Glutamatergic neuron (in vitro differentiated cells): ENCODE results near the gene ATP6V0B. TPM values are rescaled to one million over a fixed set of nuclear protein-coding genes. Genes with fewer than 3 reads are reported as not detected.
A peak's percentile ranks its signal among the peaks of the same experiment; 100 is the strongest.

Experiments used
- DNase-seq: peaks from one replicate; pipeline ENCODE4 v3.0.0; 2022
- H3K27ac Mint-ChIP-seq: one replicate; pipeline ENCODE4 v1.8.0; 2020; ENCODE audit warnings: mild to moderate bottlenecking, mixed read lengths, inconsistent platforms; ENCODE audit not compliant: unreplicated experiment
- H3K27me3 Mint-ChIP-seq: one replicate; pipeline ENCODE4 v1.8.0; 2020; ENCODE audit warnings: mild to moderate bottlenecking, moderate library complexity, mixed read lengths, inconsistent platforms; ENCODE audit not compliant: unreplicated experiment
- H3K36me3 Mint-ChIP-seq: one replicate; pipeline ENCODE4 v1.8.0; 2020; ENCODE audit warnings: mild to moderate bottlenecking, mixed read lengths, inconsistent platforms; ENCODE audit not compliant: unreplicated experiment
- H3K4me1 Mint-ChIP-seq: one replicate; pipeline ENCODE4 v1.8.0; 2020; ENCODE audit warnings: mild to moderate bottlenecking, low read depth, mixed read lengths, inconsistent platforms; ENCODE audit not compliant: unreplicated experiment
- H3K4me3 Mint-ChIP-seq: one replicate; pipeline ENCODE4 v1.8.0; 2020; ENCODE audit warnings: mild to moderate bottlenecking, mixed read lengths, inconsistent platforms; ENCODE audit not compliant: unreplicated experiment
- H3K9me3 Mint-ChIP-seq: one replicate; pipeline ENCODE4 v1.8.0; 2020; ENCODE audit warnings: mild to moderate bottlenecking, moderate library complexity, mixed read lengths, inconsistent platforms; ENCODE audit not compliant: unreplicated experiment
- total RNA-seq: library from RNA; stranded (reverse); fragmentation: NEBNext Ultra II Directional; extraction: Animal tissue kit (Norgen Biotek cat#: 25700); gene quantifications from one replicate; pipeline ENCODE4 v1.2.1, GENCODE V29; 2021; ENCODE audit not compliant: unreplicated experiment
- TF ChIP-seq, protein P1 (sequence below): fragments of 200-600 bp; sonication (generic); IDR thresholded peaks from one replicate; pipeline ENCODE4 v1.5.0; 2021; ENCODE audit not compliant: partially characterized antibody, unreplicated experiment

Gene ATP6V0B
- total RNA-seq, 1 donor from 2014 or later: 208 TPM

DNA sequence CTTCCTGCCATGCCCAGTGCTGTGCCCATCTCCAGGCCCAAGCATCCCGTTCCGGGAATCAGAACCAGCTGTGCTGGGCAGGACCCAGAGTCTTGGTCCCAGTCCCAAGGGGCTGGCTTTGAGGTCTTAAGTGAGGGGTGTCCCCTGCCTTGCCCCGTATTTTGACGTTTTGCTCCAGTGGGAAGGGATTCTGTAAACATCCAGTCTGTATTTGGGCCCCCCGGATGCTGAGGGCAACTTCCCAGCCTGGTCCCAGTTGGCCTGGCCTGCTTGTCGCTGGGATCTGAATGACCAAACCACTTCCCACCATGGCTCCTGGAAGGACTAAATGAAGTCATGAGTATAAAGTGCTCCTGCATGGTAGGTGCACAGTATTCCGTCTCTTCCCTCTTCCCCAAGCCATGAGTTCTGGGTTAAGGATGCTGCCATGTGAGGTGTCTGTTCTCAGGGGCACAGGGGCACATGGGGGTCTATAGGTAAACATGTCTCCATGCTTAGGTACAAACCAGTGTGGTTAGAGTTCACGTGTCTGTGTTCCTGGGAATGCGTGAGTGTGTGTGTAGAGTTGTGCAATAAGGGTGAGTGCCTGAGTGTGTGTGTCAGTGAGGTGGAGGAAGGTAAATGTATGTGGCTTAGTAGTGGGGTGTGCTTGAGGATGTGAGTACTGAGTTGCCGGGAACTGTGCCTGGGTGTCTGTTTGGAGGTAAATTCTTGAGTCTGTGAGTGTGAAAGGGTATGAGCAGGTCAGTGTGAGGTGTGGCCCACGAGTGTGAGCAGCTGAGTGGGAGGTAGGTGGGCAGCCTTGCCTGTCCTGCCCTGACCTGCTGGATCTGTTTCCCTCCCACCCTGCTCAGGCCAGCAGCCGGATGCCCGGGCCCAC, 5.7 kb downstream of the ATP6V0B start:
- H3K4me3 Mint-ChIP-seq: peak overlapping the region; percentile 91
- TF ChIP-seq, protein P1, sequence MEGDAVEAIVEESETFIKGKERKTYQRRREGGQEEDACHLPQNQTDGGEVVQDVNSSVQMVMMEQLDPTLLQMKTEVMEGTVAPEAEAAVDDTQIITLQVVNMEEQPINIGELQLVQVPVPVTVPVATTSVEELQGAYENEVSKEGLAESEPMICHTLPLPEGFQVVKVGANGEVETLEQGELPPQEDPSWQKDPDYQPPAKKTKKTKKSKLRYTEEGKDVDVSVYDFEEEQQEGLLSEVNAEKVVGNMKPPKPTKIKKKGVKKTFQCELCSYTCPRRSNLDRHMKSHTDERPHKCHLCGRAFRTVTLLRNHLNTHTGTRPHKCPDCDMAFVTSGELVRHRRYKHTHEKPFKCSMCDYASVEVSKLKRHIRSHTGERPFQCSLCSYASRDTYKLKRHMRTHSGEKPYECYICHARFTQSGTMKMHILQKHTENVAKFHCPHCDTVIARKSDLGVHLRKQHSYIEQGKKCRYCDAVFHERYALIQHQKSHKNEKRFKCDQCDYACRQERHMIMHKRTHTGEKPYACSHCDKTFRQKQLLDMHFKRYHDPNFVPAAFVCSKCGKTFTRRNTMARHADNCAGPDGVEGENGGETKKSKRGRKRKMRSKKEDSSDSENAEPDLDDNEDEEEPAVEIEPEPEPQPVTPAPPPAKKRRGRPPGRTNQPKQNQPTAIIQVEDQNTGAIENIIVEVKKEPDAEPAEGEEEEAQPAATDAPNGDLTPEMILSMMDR: no peak
- H3K27ac Mint-ChIP-seq: no peak overlapping the region
- peaks cover 9% of the 10 kb centered on the region for H3K9me3 Mint-ChIP-seq
- peaks cover 21% of the 10 kb centered on the region for H3K4me1 Mint-ChIP-seq
- no peak for DNase-seq
- peaks cover 9% of the 10 kb centered on the region for H3K36me3 Mint-ChIP-seq
- H3K27me3 Mint-ChIP-seq: peaks cover 10% of the 10 kb centered on the region

DNA sequence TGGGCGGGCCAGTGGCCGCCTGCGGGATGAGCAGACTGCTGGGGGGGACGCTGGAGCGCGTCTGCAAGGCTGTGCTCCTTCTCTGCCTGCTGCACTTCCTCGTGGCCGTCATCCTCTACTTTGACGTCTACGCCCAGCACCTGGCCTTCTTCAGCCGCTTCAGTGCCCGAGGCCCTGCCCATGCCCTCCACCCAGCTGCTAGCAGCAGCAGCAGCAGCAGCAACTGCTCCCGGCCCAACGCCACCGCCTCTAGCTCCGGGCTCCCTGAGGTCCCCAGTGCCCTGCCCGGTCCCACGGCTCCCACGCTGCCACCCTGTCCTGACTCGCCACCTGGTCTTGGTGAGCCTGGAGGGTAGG, 6.4 kb downstream of the ATP6V0B start:
- no peak overlapping the region for H3K27ac Mint-ChIP-seq
- no peak overlapping the region for H3K4me3 Mint-ChIP-seq
- H3K27me3 Mint-ChIP-seq: peaks cover 10% of the 10 kb centered on the region
- peaks cover 9% of the 10 kb centered on the region for H3K9me3 Mint-ChIP-seq
- TF ChIP-seq, protein P1: no peak
- peaks cover 17% of the 10 kb centered on the region for H3K4me1 Mint-ChIP-seq
- peaks cover 9% of the 10 kb centered on the region for H3K36me3 Mint-ChIP-seq
- DNase-seq: no peak

GRCh38 chr1:43981636-43982035, 6.9 kb downstream of the ATP6V0B start:
- Mint-ChIP-seq H3K27ac (no peak overlapping the region), H3K4me1 (peaks cover 17% of the 10 kb centered on the region), H3K36me3 (peaks cover 9% of the 10 kb centered on the region), H3K9me3 (peaks cover 9% of the 10 kb centered on the region), H3K4me3 (peak overlapping the region; percentile 2), H3K27me3 (peaks cover 10% of the 10 kb centered on the region)
- TF ChIP-seq, protein P1: no peak
- no peak for DNase-seq

DNA sequence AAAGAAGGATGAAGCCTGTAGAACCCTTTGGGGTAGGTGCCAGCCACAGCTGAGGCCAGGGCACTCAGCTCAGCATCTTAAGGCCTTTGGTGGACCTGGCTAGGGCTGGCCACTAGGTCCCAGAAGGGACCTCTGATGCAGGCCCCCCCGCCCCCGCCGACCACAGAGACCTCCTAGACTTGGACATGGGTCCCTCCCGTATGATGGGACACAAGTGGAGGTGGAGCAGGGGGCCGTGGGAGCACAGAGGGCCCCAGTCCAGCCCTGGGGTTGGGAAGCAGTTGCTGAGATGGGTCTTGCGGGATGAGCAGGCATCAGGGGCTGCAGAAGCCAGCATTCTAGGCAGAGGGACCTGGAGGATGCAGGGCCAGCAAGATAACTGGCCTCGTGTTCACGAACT, 7.5 kb downstream of the ATP6V0B start:
- TF ChIP-seq, protein P1: no peak
- H3K36me3 Mint-ChIP-seq: peaks cover 3% of the 10 kb centered on the region

GRCh38 chr1:43982808-43983207, 8.0 kb downstream of the ATP6V0B start:
- Mint-ChIP-seq H3K9me3 (peaks cover 9% of the 10 kb centered on the region), H3K4me3 (no peak overlapping the region), H3K36me3 (no peaks in the 10 kb centered on the region), H3K27me3 (peaks cover 7% of the 10 kb centered on the region), H3K27ac (no peak overlapping the region), H3K4me1 (peaks cover 13% of the 10 kb centered on the region)
- TF ChIP-seq, protein P1: no peak
- DNase-seq: no peak

More for the DNA sequence above, 7.5 kb downstream of the ATP6V0B start:
- Mint-ChIP-seq H3K27me3 (peaks cover 7% of the 10 kb centered on the region), H3K9me3 (peaks cover 9% of the 10 kb centered on the region), H3K4me3 (no peak overlapping the region), H3K27ac (no peak overlapping the region), H3K4me1 (peaks cover 15% of the 10 kb centered on the region)
- no peak for DNase-seq
